GM19043 (cell line): ENCODE measurements around the gene ANO6.

Source experiments
- ATAC-seq: cut with Tn5 transposase; IDR thresholded peaks from one replicate; pipeline ENCODE4 v1.9.1; 2021; ENCODE audit warnings: low read depth; ENCODE audit not compliant: unreplicated experiment

Gene ANO6

DNA sequence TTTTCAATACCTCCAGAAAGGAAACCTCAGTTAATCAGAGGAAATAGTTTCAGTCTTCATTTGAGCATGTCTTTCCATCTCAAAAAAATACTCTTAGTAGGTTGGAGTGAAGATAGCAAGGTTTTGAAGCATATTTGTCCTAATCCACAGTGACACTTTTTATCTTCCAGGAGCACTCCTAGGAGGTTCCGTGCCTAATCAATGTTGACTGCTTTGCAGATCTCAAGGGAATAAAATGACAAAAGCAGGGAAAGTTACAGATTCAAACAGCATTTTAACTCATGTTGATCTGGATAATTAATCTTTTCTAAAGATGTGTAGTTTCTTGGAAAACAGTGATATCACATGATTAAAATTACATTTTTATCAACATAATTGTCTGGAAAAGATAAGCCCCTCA is 213.9 kb downstream of the ANO6 start:
- no peak for ATAC-seq

GRCh38 chr12:45431126-45431525 is 215.2 kb downstream of the ANO6 start:
- ATAC-seq, result no peak

GRCh38 chr12:45432710-45433109 is 216.8 kb downstream of the ANO6 start:
- no peak for ATAC-seq

- no peak for ATAC-seq
Measured at GRCh38 chr12:45433441-45433868, 217.6 kb downstream of the ANO6 start.

GRCh38 chr12:45434094-45434493 is 218.2 kb downstream of the ANO6 start:
- ATAC-seq, result no peak

DNA sequence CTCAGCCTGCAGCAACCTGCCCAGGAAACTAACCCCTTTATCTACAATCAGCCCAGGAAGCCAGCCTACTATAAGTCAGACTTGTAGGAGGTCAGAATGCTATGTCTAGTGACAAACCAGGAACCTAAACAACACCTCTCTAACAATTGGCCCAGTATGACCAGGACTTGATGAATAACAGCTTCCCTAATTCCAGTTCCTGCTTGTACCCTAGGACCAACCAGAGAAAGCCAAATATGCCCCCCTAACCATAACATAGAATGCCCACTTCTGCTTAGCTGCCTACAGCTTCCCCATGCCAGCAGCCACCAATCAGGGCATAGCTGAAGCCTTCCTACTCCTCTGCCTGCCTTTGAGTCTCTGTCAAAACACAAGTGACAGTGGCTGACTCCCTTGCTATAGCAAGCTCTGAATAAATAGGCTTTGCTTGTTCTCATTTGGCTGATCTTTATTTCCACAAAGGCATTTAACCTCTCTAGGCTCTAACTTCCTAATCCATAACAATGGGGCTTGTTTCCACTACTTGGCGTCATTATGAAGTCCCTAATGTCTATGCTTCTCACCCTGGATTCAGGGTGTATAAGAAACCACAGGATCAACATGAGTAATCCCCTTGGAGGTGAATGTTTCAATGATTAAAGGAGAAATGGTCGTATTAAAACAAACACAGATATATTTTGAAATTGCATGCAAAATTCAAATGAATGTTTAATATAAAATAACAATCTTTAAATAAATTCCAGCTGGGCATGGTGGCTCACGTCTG is 220.2 kb downstream of the ANO6 start:
- ATAC-seq, result no peak

DNA sequence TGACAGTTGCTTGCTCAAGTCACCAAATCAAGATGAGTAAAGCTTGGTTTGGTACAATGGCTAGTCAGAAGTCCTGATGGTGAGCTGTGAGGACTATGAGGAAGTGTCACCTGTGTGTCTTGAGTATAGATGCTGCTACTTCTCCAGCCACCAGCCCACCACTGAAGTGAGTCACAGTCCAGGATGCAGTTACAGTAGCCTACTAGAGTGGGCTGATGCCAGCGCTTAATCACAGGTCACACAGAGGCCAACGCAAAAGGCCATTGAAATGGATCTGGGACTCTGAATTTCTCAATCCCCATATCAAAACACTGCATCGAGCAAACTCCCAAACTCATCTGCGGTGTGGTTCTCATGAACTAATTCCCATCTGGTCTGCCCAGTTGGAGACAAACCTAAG is 223.1 kb downstream of the ANO6 start:
- no peak for ATAC-seq

GRCh38 chr12:45446013-45446412 is 230.1 kb downstream of the ANO6 start:
- no peak for ATAC-seq

DNA sequence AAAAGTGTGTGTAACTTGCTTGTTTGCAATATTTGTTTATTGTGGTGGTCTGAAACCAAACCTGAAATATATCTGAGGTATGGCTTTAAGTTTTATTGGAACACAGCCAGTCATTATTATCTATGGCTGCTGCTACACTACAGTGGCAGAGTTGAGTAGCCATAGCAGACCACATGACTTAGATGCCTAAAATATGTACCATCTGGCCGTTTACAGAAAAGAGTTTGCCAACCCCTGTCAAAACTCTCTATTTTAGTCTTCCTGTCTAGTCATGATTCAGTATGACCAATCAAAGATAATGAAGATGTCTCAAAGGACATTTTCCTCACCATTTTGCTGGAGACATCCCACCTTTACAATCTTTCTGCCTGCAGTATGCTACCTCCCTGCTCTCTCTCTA is 242.3 kb downstream of the ANO6 start:
- no peak for ATAC-seq

GRCh38 chr12:45458854-45459807 is 243.2 kb downstream of the ANO6 start:
- no peak for ATAC-seq

DNA sequence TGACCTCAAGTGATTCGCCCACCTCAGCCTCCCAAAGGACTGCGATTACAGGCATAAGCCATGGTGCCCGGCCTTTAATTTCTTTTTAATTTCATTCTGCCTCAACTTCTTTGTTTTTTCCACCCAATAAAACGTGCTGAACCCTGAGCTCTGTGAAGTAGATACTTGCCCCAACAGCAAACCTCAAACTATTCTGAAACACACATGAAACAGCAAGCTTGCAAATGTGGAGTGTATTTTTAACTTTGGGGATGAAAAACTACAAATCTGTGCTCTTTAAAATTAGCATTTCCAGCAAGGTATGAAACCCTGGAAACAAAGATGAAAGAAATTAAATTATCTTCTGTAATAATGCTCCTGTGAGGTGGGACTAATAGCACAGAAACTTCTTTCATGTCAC is 246.6 kb downstream of the ANO6 start:
- ATAC-seq, result no peak

GRCh38 chr12:45464699-45465098 is 248.8 kb downstream of the ANO6 start:
- no peak for ATAC-seq

DNA sequence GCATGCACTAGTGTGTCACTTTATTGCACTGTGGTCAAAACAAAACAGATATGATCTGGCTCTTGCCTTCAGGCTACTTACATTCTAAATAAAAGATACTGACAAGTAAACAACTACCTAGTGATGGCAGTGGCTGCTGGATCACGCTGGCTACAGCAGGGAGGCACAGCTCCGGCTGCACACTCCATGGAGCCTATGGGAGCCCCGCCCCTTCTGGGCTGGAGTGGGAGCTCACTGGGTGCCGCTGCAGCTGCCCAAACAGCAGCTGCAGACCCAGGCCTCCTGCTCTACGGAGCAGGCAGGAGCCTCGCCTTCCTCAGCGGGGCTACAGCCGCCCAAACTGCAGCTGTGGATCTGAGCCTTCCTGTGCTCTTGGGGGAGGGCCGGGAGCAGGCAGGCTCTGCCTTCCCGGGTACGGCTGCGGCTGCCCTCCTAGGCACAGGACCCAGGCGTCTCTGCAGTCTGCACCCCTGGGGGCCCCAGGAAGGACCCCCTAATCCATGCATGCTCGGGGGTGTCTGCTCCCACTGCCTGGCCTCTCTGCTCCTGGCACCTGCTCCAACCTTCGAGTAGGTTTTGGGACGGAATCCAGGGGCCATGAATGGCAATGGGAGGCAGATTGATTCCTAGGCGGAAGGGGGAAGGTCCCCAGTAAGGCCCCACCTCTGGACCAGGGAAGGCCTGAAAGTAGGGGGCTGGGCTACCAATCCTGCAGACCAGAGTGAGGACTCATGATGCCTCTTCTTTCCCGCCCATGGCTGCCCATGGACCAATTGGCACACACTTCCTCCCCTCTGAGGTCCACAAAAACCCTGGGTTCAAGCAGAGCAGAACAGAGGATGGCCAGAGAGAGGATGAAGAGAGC is 253.1 kb downstream of the ANO6 start:
- ATAC-seq, result no peak

GRCh38 chr12:45469902-45470301 is 254.0 kb downstream of the ANO6 start:
- no peak for ATAC-seq

- no peak for ATAC-seq
Measured at GRCh38 chr12:45473636-45474035, 257.7 kb downstream of the ANO6 start.

DNA sequence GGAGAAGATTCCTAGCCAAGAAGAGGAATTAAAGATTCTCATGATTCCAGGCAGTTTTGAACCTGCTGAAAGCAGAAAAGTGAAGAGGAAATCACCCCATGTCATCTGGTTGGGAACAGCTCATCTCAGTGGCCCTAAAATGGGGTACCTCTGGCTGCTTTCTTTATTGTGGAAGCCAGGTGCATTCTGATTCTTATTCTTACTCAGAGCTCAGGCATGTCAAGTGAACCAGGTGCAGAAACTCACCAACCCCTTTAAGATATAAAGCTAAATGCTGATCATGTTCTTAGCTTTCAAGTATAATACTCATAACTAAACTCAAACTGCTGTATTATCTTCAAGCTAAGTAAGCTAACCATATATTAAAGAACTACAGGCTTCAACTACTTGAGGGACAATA is 259.7 kb downstream of the ANO6 start:
- no peak for ATAC-seq

DNA sequence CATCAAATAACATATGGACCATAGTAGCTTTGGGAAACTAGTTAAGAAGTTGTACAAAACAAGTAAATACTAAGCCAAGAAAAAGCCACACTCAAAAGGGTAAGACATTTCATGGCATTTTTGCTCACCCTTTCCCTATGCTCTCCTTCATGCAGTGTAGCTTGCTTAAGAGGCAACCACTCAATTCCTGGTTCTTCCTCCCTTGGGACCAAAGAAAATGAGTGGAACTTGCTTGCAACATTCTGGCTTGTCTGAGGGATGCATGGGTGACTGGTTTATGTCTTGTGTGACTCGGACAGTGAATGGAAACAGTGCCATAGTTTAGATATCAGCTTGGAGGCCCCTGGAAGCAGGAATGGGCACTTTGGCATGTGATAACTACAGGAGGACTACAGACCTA is 261.6 kb downstream of the ANO6 start:
- no peak for ATAC-seq

DNA sequence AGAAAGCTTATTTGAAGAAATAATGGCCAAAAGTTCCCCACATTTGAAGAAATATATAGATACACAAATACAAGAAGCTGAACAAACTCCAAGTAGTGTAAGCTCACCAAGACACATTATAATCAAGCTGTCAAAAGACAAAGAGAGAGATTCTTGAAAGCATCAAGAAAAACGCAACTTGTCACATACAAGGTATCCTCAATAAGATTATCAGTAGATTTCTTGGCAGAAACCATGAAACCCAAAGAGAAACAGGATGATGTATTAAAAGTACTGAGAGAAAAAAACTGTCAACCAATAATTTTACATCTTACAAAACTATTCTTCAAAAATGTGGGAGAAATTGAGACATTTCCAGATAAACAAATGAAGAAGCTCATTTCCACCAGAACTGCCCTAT is 263.0 kb downstream of the ANO6 start:
- no peak for ATAC-seq

GRCh38 chr12:45481746-45482145 is 265.9 kb downstream of the ANO6 start:
- ATAC-seq, result no peak

- no peak for ATAC-seq
Measured at GRCh38 chr12:45483571-45483970, 267.7 kb downstream of the ANO6 start.
